Smooth muscle cell (in vitro differentiated cells): Measurements from ENCODE around the gene SPATA33. TPM values are rescaled to one million over a fixed set of nuclear protein-coding genes. Genes with fewer than 3 reads are reported as not detected.

Experiments
- DNase-seq: peaks from one replicate; lab custom pipeline; 2025; ENCODE audit not compliant: unreplicated experiment; lab: John Stamatoyannopoulos, UW
- H2AFZ ChIP-seq: fragments of 200-600 bp; sonication (generic); 2 replicates; pipeline ENCODE4 v1.6.0; 2016; ENCODE audit warnings: antibody characterized with exemption, low read depth, mild to moderate bottlenecking
- H3F3A ChIP-seq: fragments of 200-600 bp; sonication (generic); 2 replicates; pipeline ENCODE4 v1.6.0; 2017; ENCODE audit warnings: antibody characterized with exemption, low read depth
- H3K27ac ChIP-seq: fragments of 200-600 bp; sonication (generic); 2 replicates; pipeline ENCODE4 v1.5.1; 2016; ENCODE audit warnings: low read depth, mild to moderate bottlenecking
- H3K27me3 ChIP-seq: fragments of 200-600 bp; sonication (generic); 2 replicates; pipeline ENCODE4 v1.6.1; 2016; ENCODE audit warnings: low read depth, mild to moderate bottlenecking
- H3K36me3 ChIP-seq: fragments of 200-600 bp; sonication (generic); 2 replicates; pipeline ENCODE4 v1.5.1; 2016; ENCODE audit warnings: low read depth
- H3K4me1 ChIP-seq: fragments of 200-600 bp; sonication (generic); 2 replicates; pipeline ENCODE4 v1.5.1; 2016; ENCODE audit warnings: low read depth
- H3K4me2 ChIP-seq: fragments of 200-600 bp; sonication (generic); 2 replicates; pipeline ENCODE4 v1.6.0; 2016; ENCODE audit warnings: mild to moderate bottlenecking
- H3K4me3 ChIP-seq: fragments of 200-600 bp; sonication (generic); 2 replicates; pipeline ENCODE4 v1.5.1; 2016; ENCODE audit warnings: mild to moderate bottlenecking
- H3K79me2 ChIP-seq: fragments of 200-600 bp; sonication (generic); 2 replicates; pipeline ENCODE4 v1.6.0; 2016; ENCODE audit warnings: low read depth, mild to moderate bottlenecking
- H3K9ac ChIP-seq: fragments of 200-600 bp; sonication (generic); 2 replicates; pipeline ENCODE4 v1.6.0; 2016; ENCODE audit warnings: low read depth
- H3K9me3 ChIP-seq: fragments of 200-600 bp; sonication (generic); replicated peaks from 2 replicates; pipeline ENCODE4 v1.5.1; 2016; ENCODE audit warnings: low read depth
- H4K20me1 ChIP-seq: fragments of 200-600 bp; sonication (generic); 2 replicates; pipeline ENCODE4 v1.6.0; 2016; ENCODE audit warnings: low read depth
- CTCF ChIP-seq: fragments of 200-600 bp; sonication (generic); IDR thresholded peaks from 2 replicates; pipeline ENCODE4 v1.5.1; 2017; ENCODE audit warnings: borderline replicate concordance, mild to moderate bottlenecking, antibody characterized with exemption; ENCODE audit not compliant: insufficient read depth, poor library complexity, severe bottlenecking
- WGBS: methylation state at CpG from one replicate; pipeline ENCODE4 v1.1.7; 2016; ENCODE audit warnings: low lambda C conversion rate; 5-methylcytosine and 5-hydroxymethylcytosine counted together
- polyA plus RNA-seq: library from polyadenylated mRNA; unstranded; fragments of >200 nt; fragmentation: Nextera tagmentation; extraction: Ambion mirVana; gene quantifications from 2 replicates; pipeline ENCODE4 v1.2.1, GENCODE V29; 2016
- total RNA-seq: library from RNA; depleted of rRNA; stranded (reverse); fragments of >200 nt; gene quantifications from 2 replicates; pipeline ENCODE4 v1.2.3, GENCODE V29; 2014

Gene SPATA33
- total and polyA plus RNA-seq, 2 experiments from 2014 or later, result 4.0 to 8.1 TPM

GRCh38 chr16:89710709-89711564, 53.3 kb downstream of the SPATA33 start:
- Histone ChIP-seq H3K27ac (no peak overlapping the region), H4K20me1 (no peaks in the 10 kb centered on the region), H3F3A (no peaks in the 10 kb centered on the region), H3K79me2 (no peaks in the 10 kb centered on the region), H3K4me3 (no peak overlapping the region), H3K9ac (no peak overlapping the region), H2AFZ (no peak overlapping the region), H3K9me3 (no peaks in the 10 kb centered on the region), H3K36me3 (no peaks in the 10 kb centered on the region), H3K27me3 (no peaks in the 10 kb centered on the region), H3K4me1 (peaks cover 9% of the 10 kb centered on the region), H3K4me2 (no peak overlapping the region)
- WGBS, result 93% methylated on average over 36 of the region's 63 CpGs
- TF ChIP-seq CTCF, result no peak
- DNase-seq, result no peak

GRCh38 chr16:89711601-89712273, 54.1 kb downstream of the SPATA33 start:
- Histone ChIP-seq H3K27ac (no peak overlapping the region), H3K27me3 (no peaks in the 10 kb centered on the region), H3K79me2 (no peaks in the 10 kb centered on the region), H2AFZ (no peak overlapping the region), H3K9me3 (no peaks in the 10 kb centered on the region), H3K4me2 (peak overlapping the region; percentile 88), H3F3A (no peaks in the 10 kb centered on the region), H3K4me1 (peaks cover 9% of the 10 kb centered on the region), H4K20me1 (no peaks in the 10 kb centered on the region), H3K4me3 (peak overlapping the region; percentile 39), H3K36me3 (no peaks in the 10 kb centered on the region), H3K9ac (peak overlapping the region; percentile 43)
- peak; percentile 7 for DNase-seq
- 10% methylated on average over 27 of the region's 48 CpGs for WGBS
- TF ChIP-seq CTCF, result no peak

GRCh38 chr16:89712274-89712781, 54.7 kb downstream of the SPATA33 start:
- 12% methylated on average over 19 of the region's 22 CpGs for WGBS
- H4K20me1 ChIP-seq, result no peaks in the 10 kb centered on the region
- TF ChIP-seq CTCF, result no peak

More at GRCh38 chr16:89712274-89712781, 54.7 kb downstream of the SPATA33 start:
- Histone ChIP-seq H3K9me3 (no peaks in the 10 kb centered on the region), H3K4me2 (peak overlapping the region; percentile 88), H3K9ac (peak overlapping the region; percentile 43), H3F3A (no peaks in the 10 kb centered on the region), H3K27me3 (no peaks in the 10 kb centered on the region), H3K36me3 (no peaks in the 10 kb centered on the region), H3K4me3 (peak overlapping the region; percentile 39), H3K79me2 (no peaks in the 10 kb centered on the region), H3K4me1 (peaks cover 9% of the 10 kb centered on the region), H3K27ac (no peak overlapping the region), H2AFZ (no peak overlapping the region)
- DNase-seq, result no peak
